Activated CD4-positive, alpha-beta T cell treated with anti-CD3 and anti-CD28 coated beads, Interleukin-2, amount 10 ng/mL, durations not matched to agents 7 days and 5 days (primary cell): ENCODE data around the gene PCSK7. TPM values are rescaled to one million over a fixed set of nuclear protein-coding genes. Genes with fewer than 3 reads are reported as not detected.
"Not testable (repeated sequence)": the region's sequence is repeated elsewhere in the genome, so short reads cannot be mapped to it uniquely, and the experiment has no call there.

Source experiments
- CTCF ChIA-PET: fragments of 350-600 bp; sonication (Branson Sonifier 250); formaldehyde crosslinking; loops from one replicate; lab custom pipeline; 2021; ENCODE audit warnings: antibody characterized with exemption; lab: Charles Lee
- POLR2A ChIA-PET: fragments of 350-600 bp; sonication (Branson Sonifier 250); formaldehyde crosslinking; loops from one replicate; lab custom pipeline; 2021; ENCODE audit warnings: antibody characterized with exemption; lab: Charles Lee
- DNase-seq: peaks from one replicate; pipeline ENCODE4 v3.0.0-alpha.2; 2020
- H3K27ac Mint-ChIP-seq: one replicate; pipeline ENCODE4 v1.8.0; 2021; ENCODE audit warnings: mild to moderate bottlenecking, moderate library complexity, mixed read lengths
- H3K27me3 Mint-ChIP-seq: one replicate; pipeline ENCODE4 v1.8.0; 2021; ENCODE audit warnings: mixed read lengths
- H3K36me3 Mint-ChIP-seq: one replicate; pipeline ENCODE4 v1.8.0; 2021; ENCODE audit warnings: low read depth, mixed read lengths
- H3K4me1 Mint-ChIP-seq: one replicate; pipeline ENCODE4 v1.8.0; 2021; ENCODE audit warnings: mixed read lengths
- H3K4me3 Mint-ChIP-seq: one replicate; pipeline ENCODE4 v1.8.0; 2021; ENCODE audit warnings: mild to moderate bottlenecking, moderate library complexity, mixed read lengths
- H3K9me3 Mint-ChIP-seq: one replicate; pipeline ENCODE4 v1.8.0; 2021; ENCODE audit warnings: mixed read lengths
- total RNA-seq, 2 experiments: library from RNA; stranded (reverse); gene quantifications; one replicate each; pipeline ENCODE4 v1.2.3, GENCODE V29; 2021

PCSK7 gene
- total RNA-seq, 2 experiments from 2014 or later = 187 to 224 TPM

- H3K36me3 Mint-ChIP-seq = peaks cover 2% of the 10 kb centered on the region
- H3K27me3 Mint-ChIP-seq = no peaks in the 10 kb centered on the region
- DNase-seq = no peak
- H3K9me3 Mint-ChIP-seq = no peaks in the 10 kb centered on the region
- no peak overlapping the region for H3K27ac Mint-ChIP-seq
- CTCF ChIA-PET = interaction anchor here (1.2 kb wide), 1 partner anchor 8 kb away, joined by 4 read pairs; no protein-coding TSS in a partner anchor
- peaks cover 2% of the 10 kb centered on the region for H3K4me1 Mint-ChIP-seq
- no peak overlapping the region for H3K4me3 Mint-ChIP-seq
- POLR2A ChIA-PET = no interaction called here
Measured at GRCh38 chr11:117187799-117188481, 43.9 kb downstream of the PCSK7 start.

- no peak for DNase-seq
- H3K27me3 Mint-ChIP-seq = no peaks in the 10 kb centered on the region
- peaks cover 5% of the 10 kb centered on the region for H3K36me3 Mint-ChIP-seq
- ChIA-PET POLR2A (no interaction called here), CTCF (interaction anchor here (1.0 kb wide), 1 partner anchor 39 kb away, joined by 3 read pairs; no protein-coding TSS in a partner anchor)
- H3K4me3 Mint-ChIP-seq = no peak overlapping the region
- H3K27ac Mint-ChIP-seq = no peak overlapping the region
- H3K9me3 Mint-ChIP-seq = no peaks in the 10 kb centered on the region
- no peaks in the 10 kb centered on the region for H3K4me1 Mint-ChIP-seq
Measured at GRCh38 chr11:117187428-117187798, 44.5 kb downstream of the PCSK7 start.

GRCh38 chr11:117187007-117187406 lies 44.9 kb downstream of the PCSK7 start:
- no peak overlapping the region for H3K4me3 Mint-ChIP-seq
- H3K36me3 Mint-ChIP-seq = peaks cover 5% of the 10 kb centered on the region
- no peaks in the 10 kb centered on the region for H3K9me3 Mint-ChIP-seq
- H3K4me1 Mint-ChIP-seq = no peaks in the 10 kb centered on the region
- no peak overlapping the region for H3K27ac Mint-ChIP-seq
- POLR2A ChIA-PET = no interaction called here
- DNase-seq = no peak
- CTCF ChIA-PET = interaction anchor here (1.0 kb wide), 1 partner anchor 39 kb away, joined by 3 read pairs; no protein-coding TSS in a partner anchor
- H3K27me3 Mint-ChIP-seq = no peaks in the 10 kb centered on the region

GRCh38 chr11:117186431-117186761 lies 45.5 kb downstream of the PCSK7 start:
- no peaks in the 10 kb centered on the region for H3K27me3 Mint-ChIP-seq
- ChIA-PET CTCF (interaction anchor here (1.0 kb wide), 1 partner anchor 40 kb away, joined by 3 read pairs; no protein-coding TSS in a partner anchor), POLR2A (no interaction called here)
- H3K27ac Mint-ChIP-seq = no peak overlapping the region
- DNase-seq = no peak
- H3K36me3 Mint-ChIP-seq = peaks cover 5% of the 10 kb centered on the region
- no peaks in the 10 kb centered on the region for H3K9me3 Mint-ChIP-seq
- H3K4me1 Mint-ChIP-seq = no peaks in the 10 kb centered on the region
- no peak overlapping the region for H3K4me3 Mint-ChIP-seq

- POLR2A ChIA-PET = no interaction called here
- Mint-ChIP-seq H3K9me3 (no peaks in the 10 kb centered on the region), H3K4me1 (peaks cover 5% of the 10 kb centered on the region), H3K27ac (peak overlapping the region; percentile 7), H3K4me3 (no peak overlapping the region), H3K27me3 (no peaks in the 10 kb centered on the region), H3K36me3 (peaks cover 5% of the 10 kb centered on the region)
- DNase-seq = no peak
- CTCF ChIA-PET = interaction anchor here (1.1 to 1.3 kb wide), 2 partner anchors 10 to 46 kb away, joined by 3 read pairs; partner anchors contain the start of gene PCSK7
Measured at GRCh38 chr11:117185736-117186430, 46.0 kb downstream of the PCSK7 start.

GRCh38 chr11:117183724-117184349 lies 48.0 kb downstream of the PCSK7 start:
- CTCF ChIA-PET = no interaction called here
- POLR2A ChIA-PET = no interaction called here
- peaks cover 5% of the 10 kb centered on the region for H3K36me3 Mint-ChIP-seq
- peaks cover 19% of the 10 kb centered on the region for H3K4me1 Mint-ChIP-seq
- H3K9me3 Mint-ChIP-seq = no peaks in the 10 kb centered on the region
- no peaks in the 10 kb centered on the region for H3K27me3 Mint-ChIP-seq
- no peak overlapping the region for H3K4me3 Mint-ChIP-seq
- H3K27ac Mint-ChIP-seq = no peak overlapping the region
- no peak for DNase-seq

GRCh38 chr11:117183178-117183577 lies 48.7 kb downstream of the PCSK7 start:
- H3K27ac Mint-ChIP-seq, H3K9me3 Mint-ChIP-seq, H3K36me3 Mint-ChIP-seq, H3K27me3 Mint-ChIP-seq, H3K4me3 Mint-ChIP-seq, POLR2A ChIA-PET, DNase-seq: not testable (repeated sequence)
- CTCF ChIA-PET = interaction anchor here (1.3 to 4.2 kb wide), 2 partner anchors 11 to 20 kb away, joined by 3 to 15 read pairs; no protein-coding TSS in a partner anchor
- H3K4me1 Mint-ChIP-seq = peaks cover 23% of the 10 kb centered on the region

GRCh38 chr11:117182551-117182935 lies 49.3 kb downstream of the PCSK7 start:
- CTCF ChIA-PET = interaction anchor here (1.3 to 4.5 kb wide), 4 partner anchors 10 to 20 kb away, joined by 3 to 15 read pairs (median 9); no protein-coding TSS in a partner anchor
- POLR2A ChIA-PET = no interaction called here
- Mint-ChIP-seq H3K4me1 (peaks cover 29% of the 10 kb centered on the region), H3K9me3 (no peaks in the 10 kb centered on the region), H3K27ac (no peak overlapping the region), H3K36me3 (peaks cover 5% of the 10 kb centered on the region), H3K27me3 (no peaks in the 10 kb centered on the region), H3K4me3 (no peak overlapping the region)
- no peak for DNase-seq

GRCh38 chr11:117181586-117182550 lies 50.0 kb downstream of the PCSK7 start:
- Mint-ChIP-seq H3K4me1 (peaks cover 29% of the 10 kb centered on the region), H3K36me3 (peaks cover 2% of the 10 kb centered on the region), H3K27ac (no peak overlapping the region), H3K27me3 (no peaks in the 10 kb centered on the region), H3K4me3 (no peak overlapping the region), H3K9me3 (no peaks in the 10 kb centered on the region)
- DNase-seq = no peak
- ChIA-PET POLR2A (no interaction called here), CTCF (interaction anchor here (0.8 to 4.5 kb wide), 10 partner anchors 9 to 439 kb away, joined by 3 to 15 read pairs (median 4); partner anchors contain the start of gene PAFAH1B2)

GRCh38 chr11:117180661-117181585 lies 51.0 kb downstream of the PCSK7 start:
- H3K27me3 Mint-ChIP-seq = no peaks in the 10 kb centered on the region
- ChIA-PET CTCF (interaction anchor here (0.8 to 4.5 kb wide), 18 partner anchors 8 to 438 kb away, joined by 3 to 15 read pairs (median 4); partner anchors contain the start of gene PAFAH1B2), POLR2A (no interaction called here)
- peaks cover 29% of the 10 kb centered on the region for H3K4me1 Mint-ChIP-seq
- H3K27ac Mint-ChIP-seq = peak overlapping the region; percentile 28
- peaks cover 2% of the 10 kb centered on the region for H3K36me3 Mint-ChIP-seq
- no peaks in the 10 kb centered on the region for H3K9me3 Mint-ChIP-seq
- DNase-seq = peak; percentile 71
- peak overlapping the region; percentile 91 for H3K4me3 Mint-ChIP-seq

- Mint-ChIP-seq H3K36me3 (peaks cover 2% of the 10 kb centered on the region), H3K27me3 (no peaks in the 10 kb centered on the region), H3K27ac (no peak overlapping the region), H3K9me3 (no peaks in the 10 kb centered on the region), H3K4me3 (peak overlapping the region; percentile 91), H3K4me1 (peaks cover 29% of the 10 kb centered on the region)
- CTCF ChIA-PET = interaction anchor here (0.6 to 4.5 kb wide), 14 partner anchors 7 to 375 kb away, joined by 3 to 15 read pairs (median 4); partner anchors contain the start of gene PCSK7
- POLR2A ChIA-PET = no interaction called here
- DNase-seq = no peak
Measured at GRCh38 chr11:117180020-117180419, 51.9 kb downstream of the PCSK7 start.
